HCT116 (cell line): ENCODE data around the gene TRIM62. TPM values are rescaled to one million over a fixed set of nuclear protein-coding genes. Genes with fewer than 3 reads are reported as not detected.
A peak's percentile ranks its signal among the peaks of the same experiment; 100 is the strongest.

Experiments
- ATAC-seq: fragments of 200-7000 bp; cut with Tn5 transposase; 2 replicates; pipeline ENCODE4 v1.9.1; 2020; ENCODE audit warnings: mild to moderate bottlenecking, moderate library complexity
- BruUV-seq: library from RNA; stranded (reverse); fragments of 400-500 nt; replicated peaks from 2 replicates; lab custom pipeline; 2021; lab: Mats Ljungman, UMichigan
- CTCF ChIA-PET: fragments of 300-600 bp; sonication (Branson Sonifier 250); formaldehyde crosslinking; loops from one replicate; lab custom pipeline; 2021; ENCODE audit warnings: antibody characterized with exemption; lab: Charles Lee
- POLR2A ChIA-PET: fragments of 300-600, 350-600 bp; sonication (Branson Sonifier 250); formaldehyde crosslinking; loops from one replicate; lab custom pipeline; 2021; ENCODE audit warnings: antibody characterized with exemption; lab: Charles Lee
- RAD21 ChIA-PET, 2 experiments: fragments of 300-600 bp; sonication (Branson Sonifier 250); formaldehyde crosslinking; loops; one replicate each; lab custom pipeline; 2023; ENCODE audit warnings: low total read pairs in 2 of 2; ENCODE audit not compliant: uncharacterized antibody in 2 of 2, unreplicated experiment in 2 of 2, low non-redundant PET in 1 of 2; lab: Charles Lee
- DNase-seq: peaks from one replicate; pipeline ENCODE4 v3.0.0-alpha.2; 2010; ENCODE audit warnings: low read depth, low spot score
- H2AFZ ChIP-seq: fragments of 200-600 bp; shearing (Covaris generic), sonication (generic); 2 replicates; pipeline ENCODE4 v1.6.1; 2017; ENCODE audit warnings: low read depth, mixed run types, mixed read lengths, antibody characterized with exemption, low read length; ENCODE audit not compliant: poor library complexity, severe bottlenecking
- H3K27ac ChIP-seq: 2 replicates; pipeline ENCODE4 v1.5.1; 2012; ENCODE audit warnings: low read depth, low read length
- H3K27me3 ChIP-seq: fragments of 200-600 bp; sonication (generic); 2 replicates; pipeline ENCODE4 v1.6.1; 2016; ENCODE audit warnings: mixed run types, low read length, mixed read lengths; ENCODE audit not compliant: insufficient read depth
- H3K36me3 ChIP-seq, 2 experiments: fragments of 200-500 bp in 1 of 2; fragments of 200-600 bp in 1 of 2; sonication (Bioruptor generic) in 1 of 2; sonication (generic) in 1 of 2; 2 replicates each; pipeline versions ENCODE4 v1.5.1 to v1.6.1; 2014 to 2016; ENCODE audit warnings: low read length in 2 of 2, inconsistent platforms in 1 of 2, mixed read lengths in 1 of 2, mixed run types in 1 of 2; ENCODE audit not compliant: insufficient read depth in 2 of 2, control insufficient read depth in 1 of 2
- H3K4me1 ChIP-seq, 2 experiments: fragments of 200-600 bp in 1 of 2; sonication (generic) in 1 of 2; 2 replicates each; pipeline versions ENCODE4 v1.5.1 to v1.6.1; 2012 to 2017; ENCODE audit warnings: low read length in 2 of 2, inconsistent platforms in 1 of 2, mild to moderate bottlenecking in 1 of 2, mixed read lengths in 1 of 2, mixed run types in 1 of 2, moderate library complexity in 1 of 2; ENCODE audit not compliant: insufficient read depth in 2 of 2, control insufficient read depth in 1 of 2
- H3K4me2 ChIP-seq: fragments of 200-600 bp; sonication (generic); 2 replicates; pipeline ENCODE4 v1.6.1; 2017; ENCODE audit warnings: mixed run types, low read length, mixed read lengths
- H3K4me3 ChIP-seq, 2 experiments: fragments of 200-600 bp in 1 of 2; sonication (generic) in 1 of 2; replicated peaks in 1 of 2; 2 replicates each; pipeline ENCODE4 v1.5.1; 2011 to 2016; ENCODE audit warnings: low read length in 2 of 2, control low read depth in 1 of 2, low read depth in 1 of 2, mild to moderate bottlenecking in 1 of 2, mixed read lengths in 1 of 2, mixed run types in 1 of 2
- H3K79me2 ChIP-seq: fragments of 200-600 bp; sonication (generic); 2 replicates; pipeline ENCODE4 v1.6.1; 2017; ENCODE audit warnings: mild to moderate bottlenecking, mixed run types, low read length, moderate library complexity, mixed read lengths; ENCODE audit not compliant: insufficient read depth
- H3K9ac ChIP-seq: fragments of 200-600 bp; sonication (generic); 2 replicates; pipeline ENCODE4 v1.6.1; 2016; ENCODE audit warnings: low read length, mixed read lengths
- H3K9me2 ChIP-seq: fragments of 200-600 bp; sonication (generic), shearing (Covaris generic); 2 replicates; pipeline ENCODE4 v1.6.1; 2017; ENCODE audit warnings: mixed run types, mild to moderate bottlenecking, moderate library complexity; ENCODE audit not compliant: insufficient read depth
- H3K9me3 ChIP-seq, 2 experiments: fragments of 200-500 bp in 1 of 2; fragments of 200-600 bp in 1 of 2; sonication (Bioruptor generic) in 1 of 2; sonication (generic) in 1 of 2; 2 replicates each; pipeline ENCODE4 v1.6.1; 2014 to 2017; ENCODE audit warnings: low read length in 2 of 2, mixed read lengths in 2 of 2, inconsistent platforms in 1 of 2, low read depth in 1 of 2, mild to moderate bottlenecking in 1 of 2, mixed run types in 1 of 2, moderate library complexity in 1 of 2; ENCODE audit not compliant: control insufficient read depth in 1 of 2, insufficient read depth in 1 of 2
- H4K20me1 ChIP-seq: fragments of 200-600 bp; sonication (generic), shearing (Covaris generic); 2 replicates; pipeline ENCODE4 v1.6.1; 2017; ENCODE audit warnings: mixed run types, mild to moderate bottlenecking, moderate library complexity; ENCODE audit not compliant: insufficient read depth
- CBX3 ChIP-seq: IDR thresholded peaks from 2 replicates; pipeline ENCODE4 v1.6.1; 2012; ENCODE audit warnings: low read depth
- CEBPB ChIP-seq: IDR thresholded peaks from 2 replicates; pipeline ENCODE4 v1.6.1; 2012; ENCODE audit warnings: low read depth
- EGR1 ChIP-seq: IDR thresholded peaks from 2 replicates; pipeline ENCODE4 v1.6.1; 2012; ENCODE audit warnings: low read depth
- EZH2 ChIP-seq: fragments of 200-600 bp; sonication (generic); IDR thresholded peaks from 2 replicates; pipeline ENCODE4 v1.6.1; 2017; ENCODE audit warnings: antibody characterized with exemption, mixed run types
- EZH2phosphoT487 ChIP-seq: fragments of 200-600 bp; IDR thresholded peaks from 2 replicates; pipeline ENCODE4 v1.6.1; 2018; ENCODE audit warnings: antibody characterized with exemption, borderline replicate concordance
- FOSL1 ChIP-seq: IDR thresholded peaks from 2 replicates; pipeline ENCODE4 v1.6.1; 2012; ENCODE audit warnings: low read depth
- JUND ChIP-seq: IDR thresholded peaks from 2 replicates; pipeline ENCODE4 v1.6.1; 2012
- POLR2AphosphoS5 ChIP-seq: IDR thresholded peaks from 2 replicates; pipeline ENCODE4 v1.6.1; 2011; ENCODE audit warnings: mild to moderate bottlenecking, low read depth, low read length, moderate library complexity
- RAD21 ChIP-seq: IDR thresholded peaks from 2 replicates; pipeline ENCODE4 v1.6.1; 2012; ENCODE audit warnings: low read depth, mild to moderate bottlenecking
- SP1 ChIP-seq: IDR thresholded peaks from 2 replicates; pipeline ENCODE4 v1.6.1; 2012; ENCODE audit warnings: low read depth
- SRF ChIP-seq: IDR thresholded peaks from 2 replicates; pipeline ENCODE4 v1.6.1; 2012; ENCODE audit warnings: low read depth
- TCF7L2 ChIP-seq: IDR thresholded peaks from 2 replicates; pipeline ENCODE4 v1.7.0; 2011; ENCODE audit warnings: borderline replicate concordance, inconsistent platforms; ENCODE audit not compliant: insufficient read depth, insufficient read length; ENCODE audit errors: extremely low read depth
- YY1 ChIP-seq: IDR thresholded peaks from 2 replicates; pipeline ENCODE4 v1.6.1; 2011; ENCODE audit warnings: low read length, low read depth, moderate library complexity, mild to moderate bottlenecking; ENCODE audit not compliant: insufficient replicate concordance; ENCODE audit errors: extremely low read depth
- ZFX ChIP-seq: fragments of 450-650 bp; IDR thresholded peaks from 2 replicates; pipeline ENCODE4 v1.6.1; 2017
- ZNF274 ChIP-seq: fragments of 200-500 bp; sonication (Bioruptor generic); IDR thresholded peaks from 2 replicates; pipeline ENCODE4 v1.6.1; 2014; ENCODE audit warnings: mild to moderate bottlenecking, low read depth, low read length, inconsistent platforms
- intact Hi-C: fragments of 100-400 bp; cut with micrococcal nuclease; formaldehyde crosslinking; loops from 2 replicates; pipeline ENCODE4 v1.10.0; 2022
- total RNA-seq: library from RNA; stranded (reverse); gene quantifications from one replicate; pipeline ENCODE4 v1.2.1, GENCODE V29; 2021; ENCODE audit not compliant: unreplicated experiment
- TF ChIP-seq, protein P1 (sequence below), 3 experiments: fragments of 200-600 bp in 1 of 3; sonication (generic) in 1 of 3; IDR thresholded peaks in 2 of 3; conservative IDR thresholded peaks in 1 of 3; 2 replicates each; pipeline ENCODE4 v1.5.1; 2012 to 2017; ENCODE audit warnings: low read depth in 2 of 3, low read length in 2 of 3, antibody characterized with exemption in 1 of 3, borderline replicate concordance in 1 of 3, control low read depth in 1 of 3, mild to moderate bottlenecking in 1 of 3, mixed read lengths in 1 of 3, mixed run types in 1 of 3, moderate library complexity in 1 of 3; ENCODE audit not compliant: insufficient read depth in 1 of 3
- TF ChIP-seq, protein P2 (sequence below): IDR thresholded peaks from 2 replicates; pipeline ENCODE4 v1.6.1; 2011; ENCODE audit warnings: mild to moderate bottlenecking, low read length, moderate library complexity; ENCODE audit not compliant: insufficient replicate concordance; ENCODE audit errors: extremely low read depth
- TF ChIP-seq, protein P3 (sequence below): IDR thresholded peaks from 2 replicates; pipeline ENCODE4 v1.6.1; 2012

The TRIM62 gene
- total RNA-seq, 1 experiment from 2014 or later: 6.5 TPM

DNA sequence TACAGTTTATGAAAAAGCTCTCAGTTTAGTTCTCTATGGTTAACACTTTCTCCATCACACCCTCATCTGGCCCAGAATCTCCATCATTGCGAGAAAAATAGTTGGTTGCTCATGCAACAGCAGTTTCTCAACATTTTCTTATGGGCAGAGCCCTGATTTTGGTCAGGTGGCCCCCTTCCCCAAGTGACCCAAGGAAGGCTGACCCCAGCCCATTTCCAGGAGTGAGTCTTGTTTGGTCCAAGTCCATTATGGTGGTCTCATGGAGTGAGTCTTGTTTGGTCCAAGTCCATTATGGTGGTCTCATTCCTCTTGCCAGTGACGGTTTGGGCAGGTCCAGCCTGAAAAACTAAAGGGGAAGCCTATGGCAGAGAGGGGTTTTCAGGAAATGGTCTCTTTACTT is 1.5 kb upstream of the TRIM62 start:
- Histone ChIP-seq H3K4me1 (peaks cover 7 to 28% of the 10 kb centered on the region in 2 experiments; a peak in 3 of 4 replicates), H3K9me2 (0 out of 2 replicates have a peak, but pooled peaks cover 5% of the 10 kb centered on the region), H3K4me2 (no peak overlapping the region)
- ATAC-seq: no peak
- TF ChIP-seq EGR1: no peak
- TF ChIP-seq FOSL1: no peak
- TF ChIP-seq, protein P1, sequence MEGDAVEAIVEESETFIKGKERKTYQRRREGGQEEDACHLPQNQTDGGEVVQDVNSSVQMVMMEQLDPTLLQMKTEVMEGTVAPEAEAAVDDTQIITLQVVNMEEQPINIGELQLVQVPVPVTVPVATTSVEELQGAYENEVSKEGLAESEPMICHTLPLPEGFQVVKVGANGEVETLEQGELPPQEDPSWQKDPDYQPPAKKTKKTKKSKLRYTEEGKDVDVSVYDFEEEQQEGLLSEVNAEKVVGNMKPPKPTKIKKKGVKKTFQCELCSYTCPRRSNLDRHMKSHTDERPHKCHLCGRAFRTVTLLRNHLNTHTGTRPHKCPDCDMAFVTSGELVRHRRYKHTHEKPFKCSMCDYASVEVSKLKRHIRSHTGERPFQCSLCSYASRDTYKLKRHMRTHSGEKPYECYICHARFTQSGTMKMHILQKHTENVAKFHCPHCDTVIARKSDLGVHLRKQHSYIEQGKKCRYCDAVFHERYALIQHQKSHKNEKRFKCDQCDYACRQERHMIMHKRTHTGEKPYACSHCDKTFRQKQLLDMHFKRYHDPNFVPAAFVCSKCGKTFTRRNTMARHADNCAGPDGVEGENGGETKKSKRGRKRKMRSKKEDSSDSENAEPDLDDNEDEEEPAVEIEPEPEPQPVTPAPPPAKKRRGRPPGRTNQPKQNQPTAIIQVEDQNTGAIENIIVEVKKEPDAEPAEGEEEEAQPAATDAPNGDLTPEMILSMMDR (IDR thresholded peaks at IDR 0.05 in 2 of 3, conservative IDR thresholded peaks at IDR 0.05 in 1 of 3; ENCODE audit: borderline replicate concordance in 1 of 3, insufficient read depth in 1 of 3, low read depth in 2 of 3, low read length in 2 of 3): 0 out of 6 replicates have a peak, but pooled peaks of 1 of the 3 experiments have one; percentile 7
- TF ChIP-seq, all 23 proteins: peak for 1
- no peak overlapping the region for H3K4me3 ChIP-seq
- H3K9me3 ChIP-seq: no peaks in the 10 kb centered on the region
- ChIA-PET CTCF (no interaction called here), RAD21 (no interaction called here), POLR2A (no interaction called here)
- no peaks in the 10 kb centered on the region for H3K79me2 ChIP-seq
- intact Hi-C loops: no loop called here
- no TSS peak for BruUV-seq
- no peak overlapping the region for H3K27ac ChIP-seq
- DNase-seq: no peak
- no peaks in the 10 kb centered on the region for H4K20me1 ChIP-seq
- H2AFZ ChIP-seq: no peak overlapping the region
- H3K27me3 ChIP-seq: no peaks in the 10 kb centered on the region
- no peak overlapping the region for H3K9ac ChIP-seq
- no peaks in the 10 kb centered on the region for H3K36me3 ChIP-seq

DNA sequence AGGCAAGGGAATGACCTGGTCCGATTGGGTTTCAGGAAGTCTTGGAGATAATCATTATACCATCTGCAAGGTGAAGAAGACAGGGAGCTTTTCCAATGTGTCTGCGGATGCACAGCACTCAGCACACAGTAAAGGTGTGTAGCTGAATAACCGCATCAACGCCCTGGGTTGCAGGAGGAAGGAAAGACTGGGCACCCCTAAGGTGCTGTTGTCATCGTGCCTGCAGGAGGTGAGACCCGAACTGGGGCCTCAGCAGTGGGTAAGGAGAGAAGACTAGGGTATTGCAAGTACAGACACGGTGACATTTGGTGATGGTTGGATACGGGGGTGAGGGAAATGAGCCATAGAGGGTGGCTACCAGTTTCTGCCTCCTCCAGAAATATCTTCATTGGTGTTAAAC is 1.1 kb upstream of the TRIM62 start:
- Histone ChIP-seq H3K79me2 (no peaks in the 10 kb centered on the region), H3K9ac (no peak overlapping the region), H4K20me1 (no peaks in the 10 kb centered on the region), H3K9me2 (0 out of 2 replicates have a peak, but pooled peaks cover 5% of the 10 kb centered on the region), H3K36me3 (no peaks in the 10 kb centered on the region), H3K4me3 (no peak overlapping the region), H2AFZ (no peak overlapping the region), H3K9me3 (no peaks in the 10 kb centered on the region), H3K4me2 (peak overlapping the region; percentile 100; the same call in 1 of the 2 replicates), H3K27me3 (no peaks in the 10 kb centered on the region), H3K4me1 (peaks cover 7 to 25% of the 10 kb centered on the region in 2 experiments; a peak in 3 of 4 replicates), H3K27ac (no peak overlapping the region)
- ChIA-PET RAD21 (no interaction called here), POLR2A (no interaction called here), CTCF (no interaction called here)
- TF ChIP-seq RAD21 (no peak), EGR1 (no peak), CBX3 (no peak), YY1 (no peak), CEBPB (no peak), ZFX (no peak), EZH2phosphoT487 (no peak), SRF (no peak), FOSL1 (no peak), TCF7L2 (no peak), EZH2 (no peak), SP1 (no peak), JUND (no peak), ZNF274 (no peak), POLR2AphosphoS5 (no peak)
- TF ChIP-seq, protein P2, sequence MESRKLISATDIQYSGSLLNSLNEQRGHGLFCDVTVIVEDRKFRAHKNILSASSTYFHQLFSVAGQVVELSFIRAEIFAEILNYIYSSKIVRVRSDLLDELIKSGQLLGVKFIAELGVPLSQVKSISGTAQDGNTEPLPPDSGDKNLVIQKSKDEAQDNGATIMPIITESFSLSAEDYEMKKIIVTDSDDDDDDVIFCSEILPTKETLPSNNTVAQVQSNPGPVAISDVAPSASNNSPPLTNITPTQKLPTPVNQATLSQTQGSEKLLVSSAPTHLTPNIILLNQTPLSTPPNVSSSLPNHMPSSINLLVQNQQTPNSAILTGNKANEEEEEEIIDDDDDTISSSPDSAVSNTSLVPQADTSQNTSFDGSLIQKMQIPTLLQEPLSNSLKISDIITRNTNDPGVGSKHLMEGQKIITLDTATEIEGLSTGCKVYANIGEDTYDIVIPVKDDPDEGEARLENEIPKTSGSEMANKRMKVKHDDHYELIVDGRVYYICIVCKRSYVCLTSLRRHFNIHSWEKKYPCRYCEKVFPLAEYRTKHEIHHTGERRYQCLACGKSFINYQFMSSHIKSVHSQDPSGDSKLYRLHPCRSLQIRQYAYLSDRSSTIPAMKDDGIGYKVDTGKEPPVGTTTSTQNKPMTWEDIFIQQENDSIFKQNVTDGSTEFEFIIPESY: no peak
- TF ChIP-seq, protein P3, sequence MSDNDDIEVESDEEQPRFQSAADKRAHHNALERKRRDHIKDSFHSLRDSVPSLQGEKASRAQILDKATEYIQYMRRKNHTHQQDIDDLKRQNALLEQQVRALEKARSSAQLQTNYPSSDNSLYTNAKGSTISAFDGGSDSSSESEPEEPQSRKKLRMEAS: no peak
- intact Hi-C loops: no loop called here
- no peak for DNase-seq
- no TSS peak for BruUV-seq
- no peak for ATAC-seq
